Measurements from ENCODE around the gene DISP3.

DISP3 gene

DNA sequence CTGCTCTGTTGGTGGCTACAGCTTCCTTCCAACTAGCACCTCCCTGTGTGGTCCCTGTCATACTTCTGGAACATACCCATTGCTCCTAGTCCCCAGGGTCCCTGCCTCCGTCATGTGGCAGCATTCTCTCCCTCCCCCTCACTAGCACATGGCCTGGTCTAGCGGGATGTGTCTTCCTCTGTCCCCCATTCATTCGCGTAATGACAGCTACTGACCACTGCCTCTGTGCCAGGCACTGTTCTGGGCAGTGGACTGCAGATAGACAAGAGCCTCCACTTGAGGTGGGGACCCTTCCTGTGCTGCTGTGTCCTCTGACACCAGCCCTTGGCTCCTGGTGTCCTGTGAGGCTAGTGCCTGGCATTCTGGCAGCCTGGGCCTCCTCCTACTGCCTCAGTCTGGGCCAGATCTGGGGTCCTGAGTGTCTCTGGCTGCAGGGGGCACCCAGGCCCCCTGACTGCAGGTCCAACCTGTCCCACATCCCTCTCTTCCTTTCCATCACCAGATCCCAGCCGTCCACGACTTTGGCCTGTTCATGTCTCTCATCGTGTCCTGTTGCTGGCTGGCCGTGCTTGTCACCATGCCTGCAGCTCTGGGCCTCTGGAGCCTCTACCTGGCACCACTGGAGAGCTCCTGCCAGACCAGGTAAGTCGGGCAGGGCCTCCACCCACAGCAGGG lies 38.1 kb downstream of the DISP3 start:
- no peak for DNase-seq

DNA sequence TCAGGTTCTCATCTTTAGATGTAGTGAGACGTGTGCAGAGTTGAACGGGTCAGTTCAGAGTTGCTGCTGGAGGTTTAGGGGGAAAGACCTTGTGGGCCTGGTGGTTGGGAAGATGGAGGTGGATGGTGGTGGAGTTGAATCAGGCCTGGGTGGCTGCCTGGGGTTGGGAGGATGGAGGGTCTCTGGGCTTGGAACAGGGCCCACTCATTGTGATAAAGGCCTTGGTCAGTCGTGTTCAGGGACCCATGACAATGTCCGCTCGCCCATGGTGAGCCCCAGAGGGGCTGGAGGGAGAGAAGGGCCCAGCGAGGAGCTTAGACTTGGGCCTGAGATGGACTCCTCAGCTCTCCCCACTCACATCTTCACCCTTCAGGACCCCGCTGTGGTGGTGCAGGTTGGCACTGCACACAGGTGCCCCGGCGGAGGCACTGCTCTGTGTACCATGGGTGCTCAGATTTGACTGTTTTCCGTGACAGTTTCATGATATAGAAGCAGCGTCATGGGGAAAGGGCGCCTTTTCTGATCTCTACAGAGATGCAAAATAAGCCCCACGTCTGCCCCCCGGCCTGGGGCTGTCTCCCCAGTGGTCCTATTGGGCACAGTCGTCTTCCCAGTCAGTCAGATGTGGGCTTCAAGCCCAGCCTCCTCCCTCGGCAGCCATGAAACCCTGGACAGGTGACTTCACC lies 39.2 kb downstream of the DISP3 start:
- DNase-seq, result no peak

- DNase-seq, result no peak
Observed at GRCh38 chr1:11518791-11519628, 40.1 kb downstream of the DISP3 start.

DNA sequence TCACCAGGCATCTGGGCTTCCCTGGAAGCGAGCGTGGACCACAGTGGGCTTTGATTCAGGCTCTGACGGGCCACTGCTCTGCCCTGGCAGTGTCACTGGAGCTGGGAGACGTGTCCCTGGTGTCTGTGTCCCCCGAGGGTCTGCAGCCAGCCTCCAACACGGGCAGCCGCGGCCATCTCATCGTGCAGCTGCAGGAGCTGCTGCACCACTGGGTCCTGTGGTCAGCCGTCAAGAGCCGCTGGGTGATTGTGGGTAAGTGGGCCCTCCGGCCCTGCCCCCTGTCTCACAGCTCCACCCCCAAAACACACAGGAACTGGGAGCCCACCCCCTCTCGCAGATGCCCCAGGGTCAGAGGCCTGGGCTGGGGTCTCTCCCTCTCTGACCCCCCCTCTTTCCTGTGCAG lies 40.7 kb downstream of the DISP3 start:
- DNase-seq, result no peak

DNA sequence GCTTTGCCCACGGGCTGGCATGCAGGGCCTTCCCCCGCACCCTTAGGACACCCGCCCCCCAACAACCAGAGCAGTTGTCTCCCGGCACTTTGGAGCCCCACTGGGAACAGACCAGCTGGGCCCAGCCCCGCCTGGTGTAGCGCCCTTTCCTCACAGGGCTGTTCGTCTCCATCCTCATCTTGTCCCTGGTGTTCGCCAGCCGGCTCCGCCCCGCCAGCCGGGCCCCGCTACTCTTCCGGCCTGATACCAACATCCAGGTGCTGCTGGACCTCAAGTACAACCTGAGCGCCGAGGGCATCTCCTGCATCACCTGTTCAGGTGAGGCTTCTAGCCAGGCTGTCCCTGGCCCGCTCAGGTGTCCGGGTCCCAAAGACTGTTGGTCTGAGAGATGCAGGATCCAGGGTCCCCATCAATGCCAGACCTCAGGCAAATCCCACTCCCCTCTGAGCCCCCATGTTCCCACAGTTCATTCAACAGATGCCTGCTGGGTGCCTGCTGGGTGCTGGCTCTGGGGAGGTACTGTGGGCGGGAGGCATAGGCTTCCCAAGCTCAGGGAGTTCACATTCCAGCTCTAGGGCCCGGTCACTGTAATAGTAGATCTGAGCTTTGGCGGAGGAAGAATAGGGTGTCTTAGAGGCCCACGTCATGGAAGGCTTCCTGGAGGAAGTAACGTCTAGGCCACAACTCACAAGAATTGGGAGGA lies 41.7 kb downstream of the DISP3 start:
- DNase-seq, result no peak

GRCh38 chr1:11521582-11522399 lies 42.8 kb downstream of the DISP3 start:
- DNase-seq, result no peak

GRCh38 chr1:11522400-11523235 lies 43.7 kb downstream of the DISP3 start:
- DNase-seq, result no peak

DNA sequence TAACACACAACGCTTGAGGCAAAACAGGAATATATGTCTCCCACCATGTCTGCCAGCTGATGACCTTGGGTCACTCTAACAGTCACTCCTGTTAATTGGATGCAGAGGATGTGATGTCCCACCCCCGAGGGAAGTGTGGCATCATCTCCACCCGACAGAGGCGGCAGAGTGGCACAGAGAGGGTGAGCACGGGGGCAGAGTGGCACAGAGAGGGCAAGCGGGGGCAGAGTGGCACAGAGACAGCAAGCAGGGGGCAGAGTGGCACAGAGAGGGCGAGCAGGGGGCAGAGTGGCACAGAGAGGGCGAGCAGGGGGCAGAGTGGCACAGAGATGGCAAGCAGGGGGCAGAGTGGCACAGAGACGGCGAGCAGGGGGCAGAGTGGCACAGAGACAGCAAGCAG lies 44.3 kb downstream of the DISP3 start:
- no peak for DNase-seq

DNA sequence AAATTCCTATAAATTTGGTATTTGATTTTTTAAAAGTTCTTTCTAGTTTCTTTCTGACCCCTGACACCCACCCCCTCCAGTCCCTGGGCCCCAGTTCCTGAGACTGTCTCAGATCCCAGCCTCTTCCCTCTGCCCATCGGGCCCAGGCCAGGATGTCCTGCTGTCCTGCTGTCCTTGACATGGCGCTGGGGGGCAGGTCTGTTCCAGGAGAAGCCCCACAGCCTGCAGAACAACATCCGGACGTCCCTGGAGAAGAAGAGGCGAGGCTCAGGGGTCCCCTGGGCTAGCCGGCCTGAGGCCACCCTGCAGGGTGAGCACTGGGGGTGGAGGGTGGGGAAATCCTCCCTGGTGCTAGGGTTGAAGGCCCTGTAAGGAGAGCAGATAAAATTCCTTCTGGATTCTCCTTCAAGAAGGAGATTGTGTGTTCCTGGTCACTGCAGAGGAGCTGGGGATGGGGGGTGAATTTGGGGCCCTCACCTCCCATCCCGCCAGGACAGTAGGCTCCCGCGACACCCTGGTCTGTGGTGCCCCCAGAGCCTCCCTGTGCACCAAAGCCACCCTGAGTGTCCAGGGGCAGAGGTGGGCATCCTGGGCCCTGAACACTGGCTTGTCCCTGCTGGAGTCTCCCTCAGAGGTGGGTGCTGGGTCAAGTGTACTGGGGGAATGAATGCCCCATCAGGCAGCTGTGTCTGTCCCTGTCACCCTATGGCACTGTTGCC lies 45.0 kb downstream of the DISP3 start:
- no peak for DNase-seq

DNA sequence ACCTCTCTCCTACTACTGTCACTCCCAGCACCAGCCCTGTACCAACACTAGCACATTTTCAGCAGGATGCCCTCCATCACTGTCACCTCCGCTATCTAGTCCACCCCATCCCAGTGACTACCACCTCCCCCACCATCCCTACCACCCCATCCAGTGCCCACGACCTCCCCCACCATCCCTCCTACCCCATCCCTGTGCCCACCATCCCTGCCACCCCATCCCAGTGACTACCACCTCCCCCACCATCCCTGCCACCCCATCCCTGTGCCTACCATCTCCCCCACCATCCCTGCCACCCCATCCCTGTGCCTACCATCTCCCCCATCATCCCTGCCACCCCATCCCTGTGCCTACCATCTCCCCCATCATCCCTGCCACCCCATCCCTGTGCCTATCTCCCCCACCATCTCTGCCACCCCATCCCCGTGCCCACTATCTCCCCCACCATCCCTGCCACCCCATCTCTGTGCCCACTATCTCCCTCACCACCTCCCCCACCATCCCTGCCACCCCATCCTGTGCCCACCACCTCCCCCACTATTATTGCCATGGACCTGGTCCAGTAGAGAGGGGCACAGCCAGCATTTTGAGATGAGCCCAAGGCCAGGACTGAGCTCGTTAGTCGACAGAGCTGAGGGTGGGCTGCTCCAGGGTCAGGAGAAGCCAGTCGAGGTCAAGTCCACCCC lies 45.7 kb downstream of the DISP3 start:
- DNase-seq, result no peak

GRCh38 chr1:11525151-11525505 lies 46.2 kb downstream of the DISP3 start:
- no peak for DNase-seq

- DNase-seq, result no peak
Observed at GRCh38 chr1:11525516-11525915, 46.6 kb downstream of the DISP3 start.

DNA sequence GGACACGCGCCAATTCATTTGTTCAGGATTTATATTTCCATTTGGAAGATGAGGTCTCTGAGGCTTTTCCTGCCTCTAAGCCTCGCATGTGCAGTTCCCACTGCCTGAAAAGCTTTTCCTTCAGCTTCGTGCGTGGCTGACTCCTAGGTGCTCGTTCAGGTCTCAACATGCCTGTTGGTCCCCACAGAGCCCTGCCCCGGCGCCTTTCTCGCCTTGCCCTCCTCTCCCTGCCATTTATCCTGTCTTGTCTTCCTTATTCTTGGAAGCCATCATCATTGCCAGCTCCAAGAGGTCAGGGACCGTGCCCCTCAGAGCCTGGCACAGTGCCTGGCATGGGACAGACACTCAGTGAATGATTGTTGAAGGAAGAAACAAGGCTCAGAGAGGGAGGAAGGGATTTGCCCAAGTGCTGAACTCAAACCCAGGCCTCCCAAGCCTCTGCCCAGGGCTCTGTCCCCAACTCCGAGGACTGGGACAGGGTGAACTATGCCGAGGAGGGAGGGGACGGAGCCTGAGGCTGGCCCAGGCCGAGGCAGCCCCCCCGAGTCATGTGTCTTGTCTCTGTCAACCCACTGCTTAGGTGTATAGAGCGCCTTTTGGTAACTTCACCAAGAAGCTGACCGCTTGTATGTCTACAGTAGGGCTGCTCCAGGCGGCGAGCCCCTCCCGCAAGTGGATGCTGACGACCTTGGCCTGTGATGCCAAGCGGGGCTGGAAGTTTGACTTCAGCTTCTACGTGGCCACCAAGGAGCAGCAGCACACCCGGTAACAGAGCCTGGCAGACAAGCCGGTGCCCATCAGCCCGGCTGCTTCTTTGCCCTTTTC lies 47.3 kb downstream of the DISP3 start:
- no peak for DNase-seq

- DNase-seq, result no peak
Observed at GRCh38 chr1:11527541-11528452, 48.8 kb downstream of the DISP3 start.

DNA sequence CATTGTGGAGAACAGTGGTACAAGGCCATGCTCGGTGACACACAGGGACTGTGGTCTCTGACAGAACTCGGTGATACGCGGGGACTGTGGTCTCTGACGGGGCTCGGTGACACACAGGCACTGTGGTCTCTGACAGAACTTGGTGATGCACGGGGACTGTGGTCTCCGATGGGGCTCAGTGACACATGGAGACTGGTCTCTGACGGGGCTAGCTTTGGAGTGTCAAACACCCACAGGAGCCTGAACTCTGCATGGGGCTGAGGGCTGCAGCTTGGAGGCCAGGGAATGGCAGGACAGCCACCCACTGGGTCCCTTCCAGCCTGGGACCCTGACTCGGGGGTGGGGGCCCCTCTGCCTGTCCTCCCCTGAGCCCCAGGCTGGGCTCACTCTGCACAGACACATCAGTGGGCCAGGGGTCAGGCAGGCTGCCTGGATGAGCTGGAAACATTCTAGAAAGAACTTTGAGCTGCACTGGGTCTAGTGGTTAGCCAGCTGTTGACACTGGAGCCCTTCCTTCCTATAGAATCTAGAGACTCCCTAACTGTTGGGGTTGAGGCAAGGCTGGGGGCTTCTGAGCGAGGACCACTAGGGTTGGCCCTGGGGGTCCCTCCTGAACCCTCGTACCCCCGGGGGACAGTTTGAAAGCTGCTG lies 49.8 kb downstream of the DISP3 start:
- no peak for DNase-seq

DNA sequence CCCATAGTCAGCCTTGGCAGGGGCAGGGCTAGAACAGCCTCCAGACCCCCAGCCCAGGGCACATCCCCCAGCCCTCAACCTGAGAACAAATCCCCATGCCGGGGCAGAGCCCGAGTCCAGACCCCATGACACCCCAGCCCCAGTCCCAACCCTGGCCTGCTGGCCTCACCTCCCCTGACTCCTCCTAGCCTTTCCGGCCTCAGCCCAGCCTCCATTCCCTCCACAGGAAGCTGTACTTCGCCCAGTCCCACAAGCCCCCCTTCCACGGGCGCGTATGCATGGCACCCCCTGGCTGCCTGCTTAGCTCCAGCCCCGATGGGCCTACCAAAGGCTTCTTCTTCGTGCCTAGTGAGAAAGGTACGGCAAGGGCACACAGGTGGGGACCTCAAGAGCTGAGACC lies 50.4 kb downstream of the DISP3 start:
- DNase-seq, result no peak

All from activated CD4-positive, alpha-beta T cell treated with anti-CD3 and anti-CD28 coated beads, Interleukin-2, amount 50 U/mL, for 1 hour (primary cell).